Globus pallidus (tissue), 1 donor: ENCODE results near the gene ZNF106.

Experiments used
- DNase-seq: peaks from one replicate; pipeline ENCODE4 v3.0.0-alpha.2; 2015; ENCODE audit warnings: low spot score

ZNF106 gene

GRCh38 chr15:42490671-42491538, at the start of gene ZNF106:
Gene ZNF106, minus strand, starts transcription at chr15:42491141. Its CDS starts 18,852 bp downstream, at chr15:42472289.
- DNase-seq = peak; percentile 92

DNA sequence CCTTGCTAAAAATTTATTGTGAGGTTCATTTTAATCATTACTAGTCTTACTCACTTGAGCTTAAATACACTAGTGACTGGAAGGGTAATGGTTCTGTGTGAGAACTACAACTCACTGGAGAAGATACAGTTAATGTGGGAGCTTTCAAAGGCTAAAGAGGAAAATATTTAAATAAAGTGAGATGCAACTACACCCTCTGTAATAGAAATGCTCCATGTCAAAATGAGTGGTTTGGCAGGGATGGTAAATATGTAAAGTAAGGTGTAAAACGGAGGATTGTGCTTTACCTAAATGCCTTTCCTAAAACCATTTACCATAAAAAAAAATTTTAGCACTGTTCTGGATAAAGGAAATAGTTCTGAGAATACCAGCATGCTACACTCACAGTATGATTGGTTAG, 42.3 kb upstream of the ZNF106 start:
- DNase-seq = no peak

GRCh38 chr15:42528970-42529369, 38.0 kb upstream of the ZNF106 start:
- no peak for DNase-seq

- no peak for DNase-seq
Measured at GRCh38 chr15:42523331-42523730, 32.4 kb upstream of the ZNF106 start.

- DNase-seq = no peak
Measured at GRCh38 chr15:42511007-42511391, 20.1 kb upstream of the ZNF106 start.

GRCh38 chr15:42510258-42511006, 19.5 kb upstream of the ZNF106 start:
- DNase-seq = no peak

GRCh38 chr15:42508263-42508690, 17.3 kb upstream of the ZNF106 start:
- DNase-seq = no peak

DNA sequence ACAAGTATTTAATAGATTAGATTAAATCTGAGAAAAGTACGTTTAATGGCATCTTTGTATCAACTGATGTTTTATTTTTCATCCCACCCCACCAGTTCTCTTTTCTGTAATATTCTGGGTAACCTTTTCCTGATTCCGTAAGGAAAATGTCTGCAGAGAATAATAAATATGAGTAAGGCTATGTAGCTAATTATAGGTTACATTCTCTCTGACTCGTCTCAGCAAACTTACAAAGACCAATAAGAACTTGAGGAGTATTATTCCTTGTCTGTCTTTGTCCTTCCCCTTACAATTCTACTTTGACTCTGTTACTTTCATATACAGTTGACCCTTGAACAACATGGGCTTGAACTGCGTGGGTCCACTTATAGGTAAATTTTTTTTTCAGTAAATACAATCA, 16.6 kb upstream of the ZNF106 start:
- DNase-seq = no peak

DNA sequence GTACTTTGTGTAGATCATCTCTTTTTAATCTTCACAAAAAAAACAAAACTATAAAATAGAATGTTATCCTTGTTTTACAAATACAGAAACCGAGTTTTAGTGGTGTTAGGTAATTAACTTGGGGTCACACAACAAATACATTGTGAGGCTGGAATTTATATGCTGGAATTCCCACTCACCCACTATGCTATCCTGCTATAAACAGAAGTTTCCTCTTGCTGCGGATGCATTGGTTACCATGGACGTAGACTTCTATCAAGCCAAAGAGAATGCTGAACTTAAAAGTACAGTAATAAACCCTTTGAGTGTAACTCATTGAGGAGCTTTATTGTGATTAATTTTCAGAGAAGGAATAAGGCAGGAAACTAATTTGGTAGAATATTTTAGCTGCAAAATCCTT, 13.7 kb upstream of the ZNF106 start:
- DNase-seq = no peak

DNA sequence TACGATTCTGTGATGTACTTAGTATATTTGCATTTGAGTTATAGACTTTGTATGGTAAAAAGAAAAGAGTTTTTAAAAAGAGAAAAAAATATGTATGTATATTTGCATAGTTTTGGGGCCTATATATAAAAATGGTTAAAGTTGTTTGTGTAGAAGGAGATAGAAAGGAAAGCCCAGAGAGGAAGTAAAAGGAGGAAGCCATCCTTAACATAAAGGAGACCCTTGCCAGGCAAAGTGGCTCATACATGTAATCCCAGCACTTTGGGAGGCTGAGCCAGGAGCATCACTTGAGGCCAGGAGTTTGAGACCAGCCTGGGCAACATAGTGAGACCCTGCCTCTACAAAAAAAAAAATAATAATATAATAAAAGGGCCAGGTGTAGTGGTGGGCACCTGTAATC, 12.9 kb upstream of the ZNF106 start:
- no peak for DNase-seq

DNA sequence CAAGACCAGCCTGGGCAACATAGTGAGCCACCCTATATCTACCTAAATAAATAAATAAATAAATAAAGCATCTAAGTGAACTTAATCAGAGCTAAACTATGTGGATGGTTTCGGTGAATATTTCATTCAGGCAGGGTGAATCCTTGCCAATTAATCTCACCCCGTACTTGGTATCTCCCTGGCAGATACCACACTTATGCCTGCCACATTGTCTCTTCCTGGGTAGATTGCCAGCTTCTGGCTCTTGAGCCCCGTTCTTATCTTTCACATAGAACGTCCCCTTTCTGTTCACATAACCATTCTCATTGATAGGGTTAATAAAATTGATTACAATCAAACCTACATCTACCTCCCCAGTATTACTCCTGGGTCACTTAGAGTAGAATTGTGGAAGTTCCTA, 11.5 kb upstream of the ZNF106 start:
- DNase-seq = no peak

GRCh38 chr15:42499858-42500609, 9.1 kb upstream of the ZNF106 start:
- no peak for DNase-seq

- DNase-seq = no peak
Measured at GRCh38 chr15:42498212-42499068, 7.5 kb upstream of the ZNF106 start.

- DNase-seq = peak; percentile 92
Measured at GRCh38 chr15:42495361-42496212, 4.6 kb upstream of the ZNF106 start, which contains the start of gene SNAP23. Gene SNAP23, plus strand, starts transcription at chr15:42495634. Its CDS starts 16,213 bp downstream, at chr15:42511847.

- peak; percentile 84 for DNase-seq
Measured at GRCh38 chr15:42494998-42495360, 4.0 kb upstream of the ZNF106 start.

GRCh38 chr15:42493679-42494078, 2.7 kb upstream of the ZNF106 start:
- no peak for DNase-seq

DNA sequence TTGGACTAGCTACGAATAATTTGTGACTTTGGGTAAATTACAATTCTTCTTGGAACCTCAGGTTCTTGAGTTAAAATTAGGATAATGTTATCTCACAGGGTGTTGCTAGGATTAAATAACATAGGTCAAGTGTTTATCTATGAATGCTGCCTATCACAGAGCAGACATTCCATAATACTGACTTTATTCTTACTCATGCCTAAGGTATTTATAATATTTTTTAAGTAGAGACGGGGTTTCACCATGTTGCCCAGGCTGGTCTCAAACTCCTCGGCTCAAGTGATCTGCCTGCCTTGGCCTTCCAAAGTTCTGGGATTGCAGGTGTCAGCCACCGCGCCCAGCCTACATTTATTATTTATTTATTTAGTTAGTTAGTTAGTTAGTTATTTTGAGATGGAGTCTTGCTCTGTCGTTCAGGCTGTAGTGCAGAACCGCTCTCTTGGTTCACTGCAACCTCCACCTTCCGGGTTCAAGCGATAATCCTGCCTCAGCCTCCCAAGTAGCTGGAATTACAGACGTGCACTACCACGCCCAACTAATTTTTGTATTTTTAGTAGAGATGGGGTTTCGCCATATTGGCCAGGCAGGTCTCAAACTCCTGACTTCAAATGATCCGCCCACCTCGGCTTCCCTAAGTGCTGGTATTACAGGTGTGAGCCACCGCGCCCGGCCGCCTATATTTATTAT, 741 bp upstream of the ZNF106 start:
- no peak for DNase-seq

DNA sequence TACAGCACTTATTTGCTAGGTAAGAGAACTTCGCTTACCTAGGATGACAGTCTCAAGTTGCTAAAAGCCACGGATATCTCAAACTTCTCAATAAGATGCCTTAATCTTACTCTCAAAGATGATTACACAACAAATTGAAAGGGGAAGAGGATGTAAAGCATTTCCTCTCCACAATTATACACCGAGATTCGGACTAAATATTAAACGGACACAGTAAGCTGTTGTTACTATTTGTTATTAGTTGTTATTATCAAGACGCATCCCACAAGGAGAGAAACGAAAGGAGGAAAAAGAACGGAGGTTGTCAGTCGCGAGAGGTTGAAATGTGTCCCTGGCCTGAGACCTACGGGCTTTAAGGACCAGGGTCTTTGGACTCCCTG, 660 bp downstream of the ZNF106 start:
- DNase-seq = no peak

GRCh38 chr15:42483677-42484076, 7.3 kb downstream of the ZNF106 start:
- no peak for DNase-seq

GRCh38 chr15:42482701-42483100, 8.2 kb downstream of the ZNF106 start:
- DNase-seq = no peak
